Activated B cell treated with CpG ODN at 0.5 μM for 24 hours (primary cell): Measurements from ENCODE around the gene CHRM1. TPM values are rescaled to one million over a fixed set of nuclear protein-coding genes. Genes with fewer than 3 reads are reported as not detected.
A peak's percentile ranks its signal among the peaks of the same experiment; 100 is the strongest.
"Not testable (repeated sequence)": the region's sequence is repeated elsewhere in the genome, so short reads cannot be mapped to it uniquely, and the experiment has no call there.

Experiments
- ATAC-seq: fragments of 200-7000 bp; cut with Tn5 transposase; one replicate; pipeline ENCODE4 v1.10.0; 2021; ENCODE audit warnings: low read depth, mild to moderate bottlenecking, moderate library complexity
- CTCF ChIA-PET: fragments of 350-600 bp; sonication (Branson Sonifier 250); formaldehyde crosslinking; loops from one replicate; lab custom pipeline; 2021; ENCODE audit warnings: antibody characterized with exemption; lab: Charles Lee
- POLR2A ChIA-PET: fragments of 350-600 bp; sonication (Branson Sonifier 250); formaldehyde crosslinking; loops from one replicate; lab custom pipeline; 2021; ENCODE audit warnings: antibody characterized with exemption; lab: Charles Lee
- DNase-seq: peaks from one replicate; pipeline ENCODE4 v3.0.0; 2022
- H3K27ac Mint-ChIP-seq: one replicate; pipeline ENCODE4 v1.8.0; 2020; ENCODE audit warnings: mixed read lengths
- H3K27me3 Mint-ChIP-seq: one replicate; pipeline ENCODE4 v1.8.0; 2021; ENCODE audit warnings: mixed read lengths
- H3K36me3 Mint-ChIP-seq: one replicate; pipeline ENCODE4 v1.8.0; 2021; ENCODE audit warnings: low read depth, mixed read lengths
- H3K4me1 Mint-ChIP-seq: one replicate; pipeline ENCODE4 v1.8.0; 2021; ENCODE audit warnings: mixed read lengths
- H3K4me3 Mint-ChIP-seq: one replicate; pipeline ENCODE4 v1.8.0; 2020; ENCODE audit warnings: mild to moderate bottlenecking, mixed read lengths
- H3K9me3 Mint-ChIP-seq: one replicate; pipeline ENCODE4 v1.8.0; 2020; ENCODE audit warnings: mixed read lengths
- CTCF ChIP-seq: fragments of 200-600 bp; IDR thresholded peaks from one replicate; pipeline ENCODE4 v1.8.0; 2022; ENCODE audit warnings: antibody characterized with exemption, mild to moderate bottlenecking
- intact Hi-C: fragments of 100-400 bp; cut with micrococcal nuclease; formaldehyde crosslinking; loops from one replicate; pipeline ENCODE4 v1.15.1; 2024
- total RNA-seq: library from RNA; stranded (reverse); gene quantifications from 2 replicates; pipeline ENCODE4 v1.2.3, GENCODE V29; 2022

The CHRM1 gene
- total RNA-seq, 1 donor from 2014 or later, result not detected

- ChIA-PET CTCF (no interaction called here), POLR2A (interaction anchor here (0.5 to 0.6 kb wide), 2 partner anchors 94 to 103 kb away, joined by 3 read pairs; no protein-coding TSS in a partner anchor)
- no peak for DNase-seq
- Mint-ChIP-seq H3K36me3 (no peaks in the 10 kb centered on the region), H3K27me3 (no peaks in the 10 kb centered on the region), H3K4me1 (peaks cover 4% of the 10 kb centered on the region), H3K9me3 (no peaks in the 10 kb centered on the region), H3K27ac (no peak overlapping the region), H3K4me3 (no peak overlapping the region)
- no peak for ATAC-seq
- TF ChIP-seq CTCF, result no peak
- intact Hi-C loops, result no loop called here
Observed at GRCh38 chr11:62874851-62875250, 46.3 kb downstream of the CHRM1 start.

- Mint-ChIP-seq H3K4me1 (peaks cover 8% of the 10 kb centered on the region), H3K27ac (no peak overlapping the region), H3K36me3 (no peaks in the 10 kb centered on the region), H3K4me3 (no peak overlapping the region), H3K27me3 (no peaks in the 10 kb centered on the region), H3K9me3 (no peaks in the 10 kb centered on the region)
- intact Hi-C loops, result no loop called here
- POLR2A ChIA-PET, result interaction anchor here (0.7 to 2.9 kb wide), 8 partner anchors 10 to 389 kb away, joined by 3 to 18 read pairs (median 5); partner anchors contain the start of genes C11orf98, CSKMT, HNRNPUL2 and TUT1
- DNase-seq (no peak), ATAC-seq (no peak)
- CTCF ChIA-PET, result interaction anchor here (1.6 to 5.3 kb wide), 2 partner anchors 79 to 324 kb away, joined by 3 to 66 read pairs; partner anchors contain the start of gene TMEM179B
- no peak for TF ChIP-seq CTCF
Observed at GRCh38 chr11:62865635-62866034, 55.5 kb downstream of the CHRM1 start.

GRCh38 chr11:62863687-62864335 lies 57.4 kb downstream of the CHRM1 start:
- intact Hi-C loops, result loop anchor here (2.0 to 5.0 kb wide), 4 partner anchors 17 to 272 kb away; partner anchors contain the start of genes HNRNPUL2, NXF1, SLC3A2 and TUT1

GRCh38 chr11:62861564-62862192 lies 59.5 kb downstream of the CHRM1 start:
- not testable (repeated sequence) for H3K27ac Mint-ChIP-seq
- POLR2A ChIA-PET, result interaction anchor here (0.6 to 4.1 kb wide), 13 partner anchors 10 to 1419 kb away, joined by 3 to 52 read pairs (median 7); partner anchors contain the start of genes AHNAK, C11orf98, CSKMT and HNRNPUL2
- intact Hi-C loops, result loop anchor here (1.0 to 5.0 kb wide), 9 partner anchors 19 to 466 kb away; partner anchors contain the start of genes HNRNPUL2, NXF1, SLC3A2 and TUT1

More at GRCh38 chr11:62863687-62864335, 57.4 kb downstream of the CHRM1 start:
- Mint-ChIP-seq H3K27me3 (no peaks in the 10 kb centered on the region), H3K4me3 (no peak overlapping the region), H3K36me3 (no peaks in the 10 kb centered on the region), H3K9me3 (no peaks in the 10 kb centered on the region), H3K4me1 (peaks cover 8% of the 10 kb centered on the region), H3K27ac (peak overlapping the region; percentile 66)
- no peak for TF ChIP-seq CTCF
- POLR2A ChIA-PET, result interaction anchor here (0.5 to 4.1 kb wide), 12 partner anchors 8 to 272 kb away, joined by 3 to 52 read pairs (median 8); partner anchors contain the start of genes INTS5, POLR2G, SLC3A2 and STX5
- ATAC-seq (no peak), DNase-seq (no peak)
- CTCF ChIA-PET, result interaction anchor here (1.1 to 5.3 kb wide), 5 partner anchors 11 to 439 kb away, joined by 3 to 66 read pairs (median 6); partner anchors contain the start of genes MTA2, SLC3A2 and TMEM179B

GRCh38 chr11:62860835-62861563 lies 60.2 kb downstream of the CHRM1 start:
- peaks cover 24% of the 10 kb centered on the region for H3K4me1 Mint-ChIP-seq
- ATAC-seq, result no peak
- no peak for DNase-seq
- no peaks in the 10 kb centered on the region for H3K27me3 Mint-ChIP-seq
- H3K4me3 Mint-ChIP-seq, result no peak overlapping the region
- ChIA-PET POLR2A (interaction anchor here (0.7 to 4.1 kb wide), 9 partner anchors 9 to 196 kb away, joined by 3 to 52 read pairs (median 7); partner anchors contain the start of genes C11orf98, CSKMT, HNRNPUL2 and TEX54), CTCF (interaction anchor here (0.8 to 5.3 kb wide), 6 partner anchors 11 to 436 kb away, joined by 3 to 66 read pairs (median 4); partner anchors contain the start of genes SLC3A2 and TMEM179B)
- intact Hi-C loops, result loop anchor here (5.0 kb wide), 1 partner anchor 269 kb away; the partner anchor contains the start of gene TUT1
- no peaks in the 10 kb centered on the region for H3K9me3 Mint-ChIP-seq
- H3K27ac Mint-ChIP-seq, result no peak overlapping the region
- TF ChIP-seq CTCF, result no peak
- H3K36me3 Mint-ChIP-seq, result peaks cover 1% of the 10 kb centered on the region

More at GRCh38 chr11:62861564-62862192, 59.5 kb downstream of the CHRM1 start:
- CTCF ChIA-PET, result interaction anchor here (0.6 to 5.3 kb wide), 11 partner anchors 8 to 437 kb away, joined by 3 to 66 read pairs (median 3); partner anchors contain the start of genes SLC3A2, TMEM179B and ZBTB3
- H3K36me3 Mint-ChIP-seq, H3K9me3 Mint-ChIP-seq, H3K4me3 Mint-ChIP-seq, DNase-seq, H3K27me3 Mint-ChIP-seq, ATAC-seq: not testable (repeated sequence)
- peaks cover 18% of the 10 kb centered on the region for H3K4me1 Mint-ChIP-seq

- H3K27me3 Mint-ChIP-seq, DNase-seq, CTCF ChIA-PET, H3K9me3 Mint-ChIP-seq, intact Hi-C loops, H3K27ac Mint-ChIP-seq, H3K4me3 Mint-ChIP-seq, ATAC-seq: not testable (repeated sequence)
- peaks cover 36% of the 10 kb centered on the region for H3K4me1 Mint-ChIP-seq
- POLR2A ChIA-PET, result interaction anchor here (0.6 kb wide), 1 partner anchor 22 kb away, joined by 3 read pairs; no protein-coding TSS in a partner anchor
- H3K36me3 Mint-ChIP-seq, result peaks cover 18% of the 10 kb centered on the region
Observed at GRCh38 chr11:62859281-62859703, 61.9 kb downstream of the CHRM1 start.
